ENCODE results near the gene FOXL3.

Gene FOXL3

DNA sequence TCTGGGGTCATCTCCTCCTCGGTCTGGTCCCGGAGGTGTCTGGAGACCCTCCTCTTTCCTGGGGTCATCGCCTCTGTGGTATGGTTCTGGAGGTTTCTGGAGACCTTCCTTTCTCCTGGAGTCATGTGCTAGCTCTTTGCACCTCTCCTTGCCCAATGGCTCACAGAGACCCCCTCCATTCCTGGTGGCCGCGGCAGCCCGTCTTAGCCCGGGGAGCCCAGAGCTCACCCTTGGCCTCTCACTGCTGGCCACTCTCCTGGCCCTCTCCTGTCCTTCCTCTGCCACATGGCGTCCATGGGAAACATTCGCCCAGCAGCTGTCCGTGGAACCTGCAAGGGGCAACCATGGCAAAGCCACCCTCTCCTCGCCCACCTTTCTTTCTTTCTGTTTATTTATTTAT lies 20.2 kb upstream of the FOXL3 start:
- no peak for FAIRE-seq

DNA sequence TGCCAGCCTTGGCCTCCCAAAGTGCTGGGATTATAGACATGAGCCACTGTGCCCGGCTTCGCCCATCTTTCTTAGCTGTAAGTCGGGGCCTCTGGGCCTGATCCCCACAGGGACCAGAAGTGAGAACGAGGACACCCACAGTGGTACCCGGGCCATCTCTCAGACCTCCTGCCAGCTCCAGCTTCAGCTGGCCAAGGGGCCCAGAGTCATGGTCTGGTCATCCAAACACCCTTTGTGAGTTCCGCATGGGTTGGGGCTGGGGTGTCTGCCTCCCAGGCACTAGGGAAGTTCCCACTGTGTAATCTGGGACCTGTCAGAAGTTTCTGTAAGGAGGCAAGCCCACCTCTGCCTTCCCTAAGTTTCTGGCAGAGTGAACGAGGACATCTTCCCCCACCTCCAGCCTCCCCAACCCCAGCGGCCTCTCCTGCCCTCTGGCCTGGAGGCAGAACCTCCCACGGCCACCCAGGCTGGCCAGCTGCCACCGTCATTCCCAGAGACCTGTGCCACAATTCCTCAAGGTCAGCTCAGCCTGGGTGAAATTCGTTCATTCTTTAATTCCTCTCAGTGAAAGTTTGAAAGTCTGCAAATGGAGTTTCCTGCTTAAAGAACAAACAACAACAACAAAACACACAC lies 19.5 kb upstream of the FOXL3 start:
- FAIRE-seq, result no peak

DNA sequence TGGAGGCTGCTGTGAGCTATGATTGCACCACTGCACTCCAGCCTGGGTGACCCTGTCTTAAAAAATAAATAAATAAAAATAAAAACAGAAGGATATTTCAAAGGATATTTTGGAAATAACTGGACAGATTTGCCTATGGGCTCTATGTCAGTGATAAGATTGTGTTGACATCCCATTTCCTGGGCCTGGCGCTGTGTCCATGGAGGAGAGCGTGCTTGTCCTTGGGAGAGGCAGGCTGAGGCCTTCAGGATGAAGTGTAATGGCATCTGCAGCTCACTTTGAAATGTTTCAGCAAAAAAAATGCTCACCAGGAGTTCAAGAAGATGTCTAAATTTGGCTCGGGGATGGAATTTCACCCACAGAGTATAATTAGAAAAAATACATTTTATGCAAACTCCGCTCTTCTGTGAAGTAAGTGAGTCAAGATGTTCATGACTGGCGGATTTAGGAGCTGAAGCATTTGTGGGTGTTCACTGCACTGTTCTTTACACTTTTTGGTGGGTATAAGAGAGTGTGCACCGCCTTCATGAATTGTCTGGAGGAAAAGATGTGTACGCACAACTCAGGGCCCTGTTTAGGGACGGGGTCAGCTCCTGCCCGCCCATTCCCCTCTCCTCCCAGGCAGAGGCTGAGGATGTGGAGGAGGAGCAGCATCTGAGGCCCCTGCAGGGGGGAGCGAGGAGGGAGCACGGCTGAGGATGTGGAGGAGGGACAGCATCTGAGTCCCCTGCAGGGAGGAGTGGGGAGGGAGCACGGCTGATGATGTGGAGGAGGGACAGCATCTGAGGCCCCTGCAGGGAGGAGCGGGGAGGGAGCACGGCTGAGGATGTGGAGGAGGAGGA lies 18.5 kb upstream of the FOXL3 start:
- no peak for FAIRE-seq

DNA sequence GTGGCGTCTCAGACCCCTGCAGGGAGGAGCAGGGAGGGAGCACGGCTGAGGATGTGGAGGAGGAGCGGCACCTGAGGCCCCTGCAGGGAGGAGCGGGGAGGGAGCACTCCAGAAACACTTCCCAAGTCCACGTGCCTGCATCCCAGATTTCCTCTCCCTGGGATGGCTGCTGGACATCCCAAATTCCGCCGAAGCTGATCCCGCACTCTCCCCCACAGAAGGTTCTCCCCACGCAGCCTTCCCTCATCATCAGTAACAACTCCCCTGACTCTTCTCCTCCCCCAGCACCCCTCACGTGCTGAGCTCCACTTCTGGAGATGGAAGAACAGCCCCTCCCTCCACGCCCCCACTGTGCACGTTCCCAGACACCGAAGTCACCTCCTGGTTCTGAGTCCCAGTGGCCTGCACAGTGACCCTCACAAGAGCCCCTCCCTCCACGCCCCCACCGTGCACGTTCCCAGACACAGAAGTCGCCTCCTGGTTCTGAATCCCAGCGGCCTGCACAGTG lies 17.8 kb upstream of the FOXL3 start:
- no peak for FAIRE-seq

DNA sequence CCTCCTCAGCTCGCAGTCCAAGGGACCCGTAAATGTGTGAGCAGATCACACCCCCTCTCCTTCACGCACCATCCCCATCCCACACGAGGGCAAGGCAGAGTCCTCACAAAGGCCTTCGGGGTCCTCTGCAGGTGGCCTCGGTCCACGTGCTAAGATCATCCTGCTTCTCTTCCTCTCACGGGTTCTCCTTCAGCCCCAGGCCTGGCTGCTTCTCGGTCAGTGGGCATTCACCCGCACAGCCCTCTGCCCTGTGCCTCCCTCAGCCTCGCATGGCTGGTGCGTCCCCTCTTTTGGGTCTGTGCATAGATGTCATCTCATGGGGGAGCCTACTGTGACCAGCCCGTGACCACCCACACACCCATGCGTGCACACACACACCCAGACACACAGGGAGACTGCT lies 17.3 kb upstream of the FOXL3 start:
- no peak for FAIRE-seq

DNA sequence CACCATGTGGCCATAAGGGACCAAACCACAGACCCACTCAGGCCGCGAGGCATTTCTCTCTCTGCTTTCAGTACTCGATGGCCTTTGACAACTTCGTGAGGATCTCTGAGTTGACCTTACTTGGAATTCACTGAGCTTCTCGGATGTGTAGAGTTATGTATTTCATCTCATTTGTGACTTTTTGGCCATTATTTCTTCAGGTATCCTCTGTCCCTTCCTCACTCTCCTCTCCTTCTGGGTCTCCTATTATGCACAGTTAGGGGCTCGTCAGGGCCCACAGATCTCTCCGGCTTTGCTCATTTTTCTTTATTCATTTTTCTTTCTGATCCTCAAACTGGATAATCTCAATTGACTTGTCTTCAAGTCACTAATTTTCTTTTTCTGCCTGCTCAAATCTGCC lies 16.6 kb upstream of the FOXL3 start:
- no peak for FAIRE-seq

DNA sequence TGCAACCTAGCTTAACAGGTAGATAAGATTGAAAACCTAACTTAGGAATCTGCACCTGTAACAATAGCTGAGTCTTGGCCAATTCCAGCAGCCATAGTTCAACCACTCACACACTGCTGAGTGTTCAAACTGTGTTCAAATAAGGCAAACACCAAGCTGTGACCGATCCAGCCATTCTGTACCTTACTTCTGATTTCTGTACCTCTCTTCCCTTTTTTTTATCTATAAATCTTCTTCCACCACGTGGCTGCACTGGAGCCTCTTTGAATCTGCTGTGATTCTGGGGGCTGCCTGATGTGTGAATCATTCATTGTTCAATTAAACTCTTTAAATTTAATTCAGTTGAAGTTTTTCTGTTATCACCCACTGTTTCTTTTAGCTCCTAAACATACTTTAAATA lies 15.7 kb upstream of the FOXL3 start:
- no peak for FAIRE-seq

DNA sequence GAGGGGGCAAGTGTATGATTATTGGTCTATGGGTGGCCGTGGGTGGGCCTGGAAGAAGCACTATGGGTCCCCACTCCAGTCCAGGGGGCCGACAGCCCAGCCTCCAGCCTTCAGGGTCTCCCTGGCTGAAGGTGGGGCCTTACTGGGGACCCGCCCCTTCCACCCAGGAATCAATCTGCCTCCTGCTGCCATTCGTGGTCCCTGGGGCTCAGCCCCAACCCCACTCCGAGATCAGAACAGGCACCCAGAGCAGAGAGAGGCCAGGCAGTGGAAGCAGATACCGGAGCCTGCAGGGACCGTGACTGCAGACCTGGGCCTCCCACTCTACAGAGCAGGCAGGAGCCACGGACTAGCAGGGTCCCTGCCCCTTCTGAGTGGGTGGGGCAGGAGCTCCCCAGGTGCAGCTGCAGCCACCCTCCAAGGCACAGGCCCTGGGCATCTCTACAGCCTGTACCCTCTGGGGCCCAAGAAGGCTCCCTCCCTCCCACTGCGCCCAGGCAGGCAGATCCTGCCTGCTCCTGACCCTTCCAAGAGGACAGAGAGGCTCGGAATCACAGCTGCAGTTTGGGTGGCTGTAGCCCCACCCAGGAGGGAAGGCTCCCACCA lies 13.6 kb upstream of the FOXL3 start:
- no peak for FAIRE-seq

DNA sequence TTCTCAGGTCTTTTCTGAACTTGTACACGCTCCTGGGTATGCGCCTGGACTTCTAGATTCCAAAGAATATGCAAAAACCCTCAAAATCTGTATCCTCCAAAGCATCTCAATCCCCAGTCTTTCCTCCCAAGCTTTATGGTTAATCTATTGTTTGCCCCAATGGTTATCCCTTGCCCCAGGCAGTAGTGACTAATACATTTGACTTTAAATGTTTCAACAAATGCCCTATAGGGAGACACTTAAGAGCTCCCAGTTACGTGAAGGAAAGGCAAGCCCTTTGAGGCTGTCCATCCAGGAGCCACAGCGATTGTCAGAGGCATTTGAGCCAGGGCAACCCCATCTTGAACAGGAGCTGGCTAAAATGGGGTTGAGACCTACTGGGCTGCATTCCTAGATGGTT lies 12.7 kb upstream of the FOXL3 start:
- no peak for FAIRE-seq

DNA sequence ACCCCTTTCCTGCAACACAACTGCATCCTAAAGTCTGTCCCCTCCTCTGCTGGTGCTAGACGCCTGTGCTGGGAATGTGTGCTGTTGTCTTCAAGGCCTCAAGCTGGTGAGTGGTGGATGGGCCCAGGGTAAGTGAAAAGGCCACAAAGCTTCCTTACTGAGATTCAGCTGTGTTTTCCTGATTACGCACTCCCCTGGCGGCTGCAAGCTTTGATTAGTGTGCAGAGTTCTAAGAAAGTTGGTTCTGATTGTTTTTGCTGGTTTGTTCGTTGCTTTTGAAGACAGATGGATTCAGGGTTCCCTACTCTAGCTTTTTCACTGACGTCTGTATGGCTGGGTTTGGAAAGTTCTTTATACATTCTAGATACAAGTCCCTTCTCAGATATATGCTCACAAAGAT lies 11.9 kb upstream of the FOXL3 start:
- FAIRE-seq, result no peak

DNA sequence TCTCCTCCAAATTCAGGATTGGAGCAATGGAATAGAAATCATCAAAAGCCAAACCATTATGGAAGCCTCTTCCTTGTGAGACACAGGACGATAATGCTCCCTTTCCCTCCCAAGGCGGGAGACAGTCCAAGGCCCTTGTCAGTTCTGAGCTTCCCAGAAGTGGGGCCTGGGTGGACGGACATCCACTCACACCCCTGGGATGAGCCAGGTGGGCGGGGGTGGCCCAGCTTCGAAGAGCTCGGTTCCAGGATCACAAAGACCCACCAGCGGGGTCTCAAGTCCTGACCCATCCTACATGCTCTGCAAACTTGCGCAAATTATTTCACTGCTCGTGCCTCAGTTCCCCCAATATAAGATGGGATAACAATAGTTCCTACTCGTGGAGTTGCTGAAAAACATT lies 10.1 kb upstream of the FOXL3 start:
- FAIRE-seq, result no peak

DNA sequence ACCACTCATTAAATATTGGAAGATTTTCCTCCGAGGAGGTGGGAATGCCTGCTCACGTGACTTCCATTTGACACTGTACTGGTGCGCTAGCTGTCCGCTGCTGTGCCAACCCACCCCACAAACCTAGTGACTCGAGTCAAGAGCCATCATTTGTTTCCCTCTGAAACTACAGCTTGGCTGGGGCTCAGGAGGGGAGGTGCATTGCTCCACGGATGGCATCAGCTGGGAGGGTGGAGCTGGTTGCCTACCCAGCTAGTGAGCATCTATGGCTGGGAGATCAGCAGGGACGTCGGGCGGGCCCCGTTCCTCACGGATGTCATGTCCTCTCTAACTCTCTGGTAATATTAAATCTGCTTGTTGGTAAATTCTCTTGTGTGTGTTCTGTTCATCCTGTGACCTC lies 9.5 kb upstream of the FOXL3 start:
- FAIRE-seq, result no peak

DNA sequence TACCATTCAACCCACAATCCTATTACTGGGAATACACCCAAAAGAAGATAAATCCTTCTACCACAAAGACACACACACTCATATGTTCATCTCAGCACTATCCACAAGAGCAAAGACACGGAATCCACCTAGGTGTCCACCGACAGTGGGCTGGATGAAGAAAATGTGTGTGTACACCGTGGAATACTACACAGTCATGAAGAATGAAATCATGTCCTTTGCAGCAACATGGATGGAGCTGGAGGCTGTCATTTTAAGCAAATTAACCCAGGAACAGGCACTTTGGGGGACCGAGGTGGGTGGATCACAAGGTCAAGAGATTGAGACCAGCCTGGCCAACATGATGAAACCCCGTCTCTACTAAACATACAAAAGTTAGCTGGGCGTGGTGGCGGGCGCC lies 8.3 kb upstream of the FOXL3 start:
- no peak for FAIRE-seq

DNA sequence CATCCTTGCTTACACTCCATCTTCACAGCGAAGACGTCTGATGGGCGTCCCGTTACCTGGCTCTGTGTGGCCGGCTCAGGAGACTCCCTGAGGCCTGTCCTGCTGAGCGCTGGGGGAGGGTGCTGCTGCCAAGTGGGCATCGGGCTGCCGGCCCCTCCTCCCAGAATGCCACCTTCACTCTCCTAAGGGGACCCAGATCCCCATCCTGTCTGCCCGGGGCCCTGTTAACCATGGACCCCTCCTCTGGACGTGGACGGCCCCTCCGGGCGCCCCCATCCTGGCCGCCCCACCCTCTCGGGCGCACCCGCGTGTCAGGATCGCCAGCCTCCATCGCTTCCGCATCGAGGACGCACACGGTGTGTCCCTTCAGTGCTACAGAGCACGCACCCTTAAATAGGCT lies 7.3 kb upstream of the FOXL3 start:
- FAIRE-seq, result no peak

DNA sequence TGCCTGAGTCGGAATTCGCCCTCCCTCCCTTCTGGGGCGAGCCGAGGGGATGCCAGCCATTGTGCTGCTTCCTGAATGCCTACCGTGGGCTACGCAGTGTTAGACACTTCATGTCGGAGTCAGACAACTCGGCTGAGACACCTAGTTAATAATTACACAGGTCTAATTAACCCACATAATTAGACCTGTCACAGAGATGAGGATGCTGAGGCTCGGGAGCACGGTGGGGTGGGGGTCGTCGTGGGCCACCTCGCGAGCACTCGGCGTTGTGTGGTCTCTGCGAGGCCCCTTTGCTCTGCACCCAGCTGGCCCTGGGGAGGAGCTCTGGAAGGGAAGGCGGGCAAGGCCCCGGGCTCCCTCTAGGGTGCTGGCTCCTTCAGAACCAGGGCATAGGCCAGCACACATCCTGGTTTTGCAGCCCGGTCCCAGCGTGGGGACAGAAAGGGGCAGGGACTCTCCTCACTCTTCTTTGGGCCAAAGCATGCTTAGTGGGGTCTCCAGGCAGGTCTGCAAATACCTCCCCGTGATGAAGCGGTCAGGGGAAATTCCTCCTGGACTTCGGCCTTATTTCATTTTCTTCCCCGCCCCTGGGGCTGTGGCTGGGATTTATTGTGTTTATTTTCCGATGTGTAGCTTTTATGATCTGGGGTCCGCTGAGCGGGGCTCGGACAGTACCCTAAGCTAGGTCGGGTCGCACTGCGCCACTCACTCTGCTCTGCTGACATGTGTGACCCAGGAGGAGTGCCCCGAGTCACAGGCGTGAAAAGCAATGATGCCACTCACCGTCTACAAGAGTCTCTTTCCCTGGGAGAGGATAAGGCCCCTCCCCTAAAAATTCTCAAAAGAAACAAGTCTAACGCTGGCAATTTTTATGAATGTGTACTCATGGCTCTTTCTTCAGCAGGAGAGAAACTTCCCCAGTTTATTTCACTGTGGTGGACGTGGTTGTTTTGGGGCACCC lies 4.9 kb upstream of the FOXL3 start:
- no peak for FAIRE-seq

DNA sequence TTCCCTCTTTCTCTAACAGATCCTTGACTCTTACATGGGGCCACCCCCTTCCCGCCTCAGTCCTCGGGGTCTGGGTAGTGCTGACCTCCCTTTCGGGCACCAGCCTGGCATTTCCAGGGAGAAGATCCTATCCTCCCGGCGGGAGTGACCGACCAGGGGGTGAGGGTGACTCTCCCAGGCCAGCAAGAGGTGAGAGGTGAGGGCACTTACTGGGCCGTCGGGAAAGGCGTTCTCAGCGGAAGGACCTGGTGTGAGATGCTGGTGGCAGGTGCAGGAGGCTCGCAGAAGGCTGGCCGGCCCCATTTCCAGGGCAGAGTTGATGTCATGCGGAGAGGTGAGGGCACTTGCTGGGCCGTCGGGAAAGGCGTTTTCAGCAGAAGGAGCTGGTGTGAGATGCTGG lies 4.2 kb upstream of the FOXL3 start:
- no peak for FAIRE-seq

DNA sequence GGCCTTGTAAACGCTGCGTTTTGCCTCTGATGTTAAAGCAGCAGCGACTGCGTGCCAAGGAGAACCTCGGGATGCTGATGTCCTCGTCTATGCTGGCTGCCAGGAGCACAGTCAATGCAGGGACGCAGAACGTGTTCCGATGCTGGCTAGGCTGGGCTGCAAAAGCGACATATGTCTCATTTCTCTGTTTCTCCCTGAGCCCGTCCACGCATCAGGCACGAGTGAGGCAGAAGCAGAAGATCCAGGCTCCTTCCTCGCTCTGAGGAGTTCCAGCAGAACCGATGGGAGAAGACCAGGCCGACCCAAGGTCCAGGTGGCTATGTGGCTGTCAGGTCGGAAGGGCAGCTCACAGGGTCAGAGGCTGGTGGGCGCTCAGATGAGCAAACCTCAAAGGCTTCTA lies 3.7 kb upstream of the FOXL3 start:
- FAIRE-seq, result no peak

DNA sequence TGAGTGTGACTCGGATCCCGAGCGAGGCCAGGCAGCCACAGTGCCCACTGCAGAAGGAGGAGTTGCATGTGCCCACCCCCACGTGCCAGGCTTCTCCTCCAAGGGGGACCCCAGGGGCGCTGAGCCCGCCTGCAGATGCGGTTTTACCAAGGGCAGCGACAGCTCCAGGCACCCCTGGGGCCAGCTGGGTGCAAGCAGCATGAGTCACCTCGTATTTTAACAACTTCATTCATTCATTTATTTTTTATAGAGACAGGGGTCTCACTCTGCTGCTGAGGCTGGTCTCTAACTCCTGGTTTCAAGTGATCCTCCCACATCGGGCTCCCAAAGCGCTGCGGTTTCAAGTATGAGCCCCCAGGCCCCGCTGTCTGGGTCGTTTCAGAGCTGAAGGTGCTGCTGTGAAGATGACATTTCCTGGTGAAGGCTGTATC lies 1.3 kb upstream of the FOXL3 start:
- no peak for FAIRE-seq

DNA sequence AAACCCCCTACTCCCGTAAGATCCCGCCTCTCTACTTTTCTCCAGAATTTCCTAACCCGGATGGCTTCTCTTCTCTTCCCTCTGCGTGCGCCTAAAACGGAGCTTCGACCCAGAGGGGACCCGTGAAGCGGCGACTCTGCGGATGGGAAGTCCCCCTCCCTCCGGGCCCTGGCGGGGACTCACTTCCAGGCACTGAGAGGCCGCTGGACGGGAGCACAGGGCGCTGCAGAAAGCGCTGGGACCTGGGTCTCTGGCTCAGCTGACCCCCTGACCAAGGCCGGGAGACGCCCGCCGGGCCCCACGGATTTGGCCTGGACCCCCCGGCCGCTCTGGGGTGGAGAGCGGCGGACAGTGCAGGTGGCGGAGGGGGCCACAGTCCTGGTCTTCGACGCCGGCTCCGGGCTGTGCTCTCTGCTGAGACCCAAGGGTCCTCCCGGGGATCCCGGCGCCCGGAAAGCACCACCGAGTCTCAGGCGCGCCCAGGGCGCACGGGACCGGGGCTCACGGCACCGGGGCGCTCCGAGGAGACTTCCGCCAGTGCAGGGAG lies 688 bp upstream of the FOXL3 start:
- FAIRE-seq, result no peak

DNA sequence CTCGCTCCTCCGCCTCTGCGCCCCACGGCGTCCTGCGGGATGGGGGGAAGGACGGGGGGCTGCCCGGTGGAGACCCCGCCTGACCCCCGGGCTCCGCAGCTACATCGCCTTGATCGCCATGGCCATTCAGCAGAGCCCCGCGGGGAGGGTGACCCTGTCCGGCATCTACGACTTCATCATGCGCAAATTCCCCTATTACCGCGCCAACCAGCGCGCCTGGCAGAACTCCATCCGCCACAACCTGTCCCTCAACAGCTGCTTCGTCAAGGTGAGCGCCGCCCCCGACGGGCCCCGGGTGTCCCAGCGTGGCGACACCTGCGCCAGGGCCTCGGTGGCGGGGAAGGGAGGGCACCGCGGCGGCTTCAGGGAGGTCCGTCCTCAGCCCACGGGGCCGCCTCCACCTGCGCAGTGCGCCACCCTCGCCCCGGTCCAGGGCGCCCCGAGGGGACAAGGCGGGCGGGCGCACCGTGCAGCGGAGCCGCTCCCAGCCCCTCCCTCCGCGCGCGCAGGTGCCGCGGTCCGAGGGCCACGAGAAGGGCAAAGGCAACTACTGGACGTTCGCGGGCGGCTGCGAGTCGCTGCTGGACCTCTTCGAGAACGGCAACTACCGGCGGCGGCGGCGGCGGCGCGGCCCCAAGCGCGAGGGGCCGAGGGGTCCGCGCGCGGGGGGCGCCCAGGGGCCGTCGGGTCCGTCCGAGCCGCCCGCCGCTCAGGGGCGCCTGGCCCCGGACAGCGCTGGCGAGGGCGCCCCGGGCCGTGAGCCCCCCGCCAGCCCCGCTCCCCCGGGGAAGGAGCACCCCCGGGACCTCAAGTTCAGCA lies 793 bp downstream of the FOXL3 start:
- no peak for FAIRE-seq

DNA sequence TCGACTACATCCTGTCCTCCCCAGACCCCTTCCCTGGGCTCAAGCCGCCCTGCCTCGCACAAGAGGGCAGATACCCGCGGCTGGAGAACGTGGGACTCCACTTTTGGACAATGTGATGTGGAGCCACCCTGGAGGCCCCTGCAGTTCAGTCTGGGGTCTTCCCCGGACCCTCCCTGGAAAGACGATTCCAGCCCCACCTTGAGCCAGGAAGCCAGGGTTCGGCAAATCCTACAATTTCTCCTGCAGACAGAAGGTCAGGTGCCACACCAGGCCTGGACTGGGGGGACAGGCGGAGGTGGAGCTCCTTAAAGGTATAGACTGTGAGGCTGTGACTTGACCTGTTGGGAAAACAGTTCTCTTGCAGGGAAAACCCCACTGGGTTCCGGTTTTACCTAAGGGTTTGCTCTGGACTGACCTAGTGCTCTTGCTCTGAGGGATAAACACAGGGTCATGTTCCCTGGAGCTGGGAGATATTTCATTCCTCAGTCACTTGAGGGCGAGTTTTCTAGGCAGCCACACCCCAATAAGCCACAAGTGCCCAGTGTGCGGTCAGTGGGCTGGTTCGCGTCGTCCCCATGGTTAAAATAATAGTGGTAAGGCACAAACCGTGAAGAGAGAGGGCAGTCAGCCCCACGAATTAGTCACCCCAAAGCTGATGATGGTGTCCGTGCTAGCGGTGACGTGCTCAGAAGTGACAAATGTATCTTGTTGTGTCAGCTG lies 1.6 kb downstream of the FOXL3 start:
- no peak for FAIRE-seq

Data from endometrium (tissue), 2 donors.